ENCODE measurements around the gene KIF6.

KIF6 gene

DNA sequence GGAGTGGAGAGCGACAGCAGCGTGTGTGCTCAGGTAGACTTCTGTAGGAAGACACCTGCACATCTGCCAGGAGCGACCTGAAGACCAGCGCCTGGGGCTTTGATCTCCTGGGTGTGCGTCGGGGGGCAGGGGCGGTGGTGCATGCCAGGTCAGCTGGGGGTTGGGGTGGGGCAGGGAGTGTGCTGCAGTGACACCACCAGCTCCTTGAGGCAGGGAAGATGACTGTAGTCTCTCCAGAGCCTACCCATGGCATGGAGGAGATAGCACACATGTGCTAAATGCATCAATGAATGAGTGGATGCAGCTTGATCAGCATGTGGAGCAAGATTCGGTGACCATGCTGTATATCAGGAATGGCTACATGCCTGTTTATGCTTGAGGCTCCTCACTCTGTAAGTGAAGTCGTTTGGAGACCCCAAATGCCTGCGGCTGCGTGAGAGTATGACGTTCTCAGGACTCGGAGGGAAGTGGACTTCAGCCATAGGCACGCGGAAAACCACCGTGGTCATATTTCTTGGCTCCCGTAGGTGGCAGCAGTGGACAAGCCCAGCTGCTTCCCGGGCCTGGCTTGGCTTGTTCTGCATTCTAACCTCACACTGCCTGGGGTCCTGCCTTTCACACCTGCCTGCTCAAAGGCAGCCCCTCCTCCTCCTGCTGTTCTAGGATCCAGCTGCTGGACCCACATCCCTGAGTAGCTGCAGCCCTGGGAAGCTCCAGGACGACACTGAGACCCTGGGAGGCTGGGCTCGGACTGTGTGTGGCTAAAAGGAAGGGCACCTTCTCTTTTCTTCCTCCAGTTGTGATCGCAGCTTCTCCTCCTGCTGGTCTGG is 363.3 kb downstream of the KIF6 start:
- TF ChIP-seq CTCF (IDR thresholded peaks at IDR 0.05; ENCODE audit: low read depth, low read length) = peak; percentile 92
- peak; percentile 10 for DNase-seq (ENCODE audit: extremely low read depth, low read depth)

DNA sequence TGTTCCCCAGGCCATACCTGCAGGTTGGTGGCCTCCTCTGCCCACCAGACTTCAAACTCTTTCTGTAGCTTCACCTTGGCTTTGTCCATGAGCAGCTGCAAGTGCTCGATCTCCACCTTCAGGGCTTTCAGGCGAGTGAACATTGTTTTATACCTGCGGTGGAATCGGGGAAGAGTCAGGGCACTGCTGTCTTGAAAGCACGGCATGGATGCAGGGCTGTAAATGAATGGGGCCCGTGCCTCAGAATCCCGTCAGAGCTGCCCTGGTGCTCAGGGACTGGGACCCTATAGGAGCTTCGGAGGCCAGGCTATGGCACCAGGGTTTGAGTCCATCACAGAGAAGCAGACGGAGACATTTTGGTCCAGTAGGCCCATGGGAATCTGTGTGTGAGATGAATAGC is 364.8 kb downstream of the KIF6 start:
- no peak for DNase-seq (ENCODE audit: extremely low read depth, low read depth)
- TF ChIP-seq CTCF (IDR thresholded peaks at IDR 0.05; ENCODE audit: low read depth, low read length) = no peak

GRCh38 chr6:39357998-39358686 is 367.1 kb downstream of the KIF6 start:
- DNase-seq (ENCODE audit: extremely low read depth, low read depth) = peak; percentile 25
- no peak for TF ChIP-seq CTCF (IDR thresholded peaks at IDR 0.05; ENCODE audit: low read depth, low read length)

- DNase-seq (ENCODE audit: extremely low read depth, low read depth) = no peak
- no peak for TF ChIP-seq CTCF (IDR thresholded peaks at IDR 0.05; ENCODE audit: low read depth, low read length)
Observed at GRCh38 chr6:39353698-39354315, 371.4 kb downstream of the KIF6 start.

- no peak for TF ChIP-seq CTCF (IDR thresholded peaks at IDR 0.05; ENCODE audit: low read depth, low read length)
- DNase-seq (ENCODE audit: extremely low read depth, low read depth) = no peak
Observed at GRCh38 chr6:39350723-39351505, 374.3 kb downstream of the KIF6 start.

DNA sequence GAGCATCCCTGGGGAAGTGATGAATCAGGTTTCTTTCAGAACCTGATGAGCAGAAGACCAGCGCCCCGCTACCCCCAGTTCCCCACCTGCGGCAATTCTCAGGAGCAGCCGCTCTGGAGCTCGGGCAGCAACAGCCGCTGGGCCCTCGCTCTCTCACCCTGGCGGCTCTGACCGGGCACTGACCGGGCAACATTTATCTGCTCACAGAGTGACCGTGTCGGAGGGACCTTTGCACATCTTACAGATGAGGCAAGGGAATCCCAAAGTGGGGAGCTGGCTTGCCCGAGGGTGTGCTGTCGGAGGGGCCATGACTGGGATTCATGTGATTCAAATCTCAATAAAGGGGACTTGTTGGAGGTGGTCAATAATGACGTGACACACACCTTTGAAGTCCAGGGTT is 376.5 kb downstream of the KIF6 start:
- no peak for DNase-seq (ENCODE audit: extremely low read depth, low read depth)
- no peak for TF ChIP-seq CTCF (IDR thresholded peaks at IDR 0.05; ENCODE audit: low read depth, low read length)

Measured in AG09319 (cell line).